ENCODE measurements around the gene MDFI.

MDFI gene

GRCh38 chr6:41672816-41673703 lies 34.8 kb downstream of the MDFI start:
- DNase-seq (ENCODE audit: low read depth), result no peak

- DNase-seq (ENCODE audit: low read depth), result no peak
These were observed 35.4 kb downstream of the MDFI start for GRCh38 chr6:41673704-41674000.

- no peak for DNase-seq (ENCODE audit: low read depth)
These were observed 36.1 kb downstream of the MDFI start for GRCh38 chr6:41674231-41675000.

GRCh38 chr6:41675176-41675775 lies 37.0 kb downstream of the MDFI start:
- DNase-seq (ENCODE audit: low read depth), result no peak

- DNase-seq (ENCODE audit: low read depth), result no peak
These were observed 37.7 kb downstream of the MDFI start for GRCh38 chr6:41675992-41676391.

GRCh38 chr6:41676431-41676830 lies 38.2 kb downstream of the MDFI start:
- no peak for DNase-seq (ENCODE audit: low read depth)

GRCh38 chr6:41677124-41677921 lies 39.1 kb downstream of the MDFI start:
- no peak for DNase-seq (ENCODE audit: low read depth)

- no peak for DNase-seq (ENCODE audit: low read depth)
These were observed 40.3 kb downstream of the MDFI start for GRCh38 chr6:41678511-41679084.

GRCh38 chr6:41679696-41680095 lies 41.4 kb downstream of the MDFI start:
- no peak for DNase-seq (ENCODE audit: low read depth)

- no peak for DNase-seq (ENCODE audit: low read depth)
These were observed 42.1 kb downstream of the MDFI start for GRCh38 chr6:41680182-41680965.

- peak; percentile 52 for DNase-seq (ENCODE audit: low read depth)
These were observed 43.8 kb downstream of the MDFI start for GRCh38 chr6:41682056-41682477.

GRCh38 chr6:41682497-41683272 lies 44.4 kb downstream of the MDFI start:
- DNase-seq (ENCODE audit: low read depth), result no peak

GRCh38 chr6:41683273-41683522 lies 44.9 kb downstream of the MDFI start:
- DNase-seq (ENCODE audit: low read depth), result no peak

GRCh38 chr6:41683523-41684310 lies 45.4 kb downstream of the MDFI start:
- DNase-seq (ENCODE audit: low read depth), result peak; percentile 69

- DNase-seq (ENCODE audit: low read depth), result no peak
These were observed 46.3 kb downstream of the MDFI start for GRCh38 chr6:41684311-41685180.

- no peak for DNase-seq (ENCODE audit: low read depth)
These were observed 47.5 kb downstream of the MDFI start for GRCh38 chr6:41685641-41686380.

- no peak for DNase-seq (ENCODE audit: low read depth)
These were observed 49.4 kb downstream of the MDFI start for GRCh38 chr6:41687501-41688175.

All from activated gamma-delta T cell treated with anti-CD3 and anti-CD28 coated beads, Interleukin-2, amount 50 U/mL, for 16 hours (primary cell).